AML-193 (cell line): ENCODE results near the gene PDLIM4.

ENCODE experiments used
- DNase-seq, 2 experiments: peaks; one replicate each; lab custom pipeline; 2025; lab: John Stamatoyannopoulos, UW

Gene PDLIM4

DNA sequence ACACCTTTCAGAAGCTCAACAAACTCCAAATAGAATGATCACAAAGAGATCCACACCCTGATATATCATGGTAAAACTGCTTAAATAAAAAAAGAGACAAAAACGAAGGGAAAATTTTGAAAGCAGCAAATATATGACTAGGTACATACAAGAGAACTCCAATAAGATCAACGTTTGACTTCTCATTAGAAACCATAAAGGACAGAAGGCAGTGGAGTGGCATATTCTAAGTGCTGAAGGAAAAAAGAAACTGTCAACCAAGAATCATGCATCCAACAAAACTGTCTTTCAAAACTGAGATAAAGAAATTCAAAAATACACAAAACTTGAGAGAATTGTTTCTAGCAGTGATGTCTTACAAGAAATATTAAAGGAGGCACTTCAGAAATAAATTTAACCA lies 47.9 kb downstream of the PDLIM4 start:
- no peak for DNase-seq

DNA sequence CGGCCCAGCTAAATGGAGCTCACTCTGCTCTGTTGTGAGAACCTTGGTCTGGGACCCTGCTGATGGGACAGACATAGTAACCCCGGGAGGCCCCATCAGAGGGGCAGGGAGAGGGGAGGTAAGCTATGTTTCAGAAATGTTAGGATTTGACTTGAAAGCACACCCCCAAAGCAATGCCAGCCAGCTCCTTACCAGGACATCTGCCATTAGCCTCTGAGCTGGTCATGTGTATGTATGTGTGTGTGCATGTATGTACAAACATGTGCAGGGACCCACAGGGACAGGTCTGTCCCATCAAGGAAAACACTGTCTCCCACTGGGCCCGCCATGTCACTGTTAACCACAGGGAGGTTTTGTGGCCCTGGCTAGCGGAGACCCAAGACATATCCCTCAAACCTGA lies 51.2 kb downstream of the PDLIM4 start:
- no peak for DNase-seq

DNA sequence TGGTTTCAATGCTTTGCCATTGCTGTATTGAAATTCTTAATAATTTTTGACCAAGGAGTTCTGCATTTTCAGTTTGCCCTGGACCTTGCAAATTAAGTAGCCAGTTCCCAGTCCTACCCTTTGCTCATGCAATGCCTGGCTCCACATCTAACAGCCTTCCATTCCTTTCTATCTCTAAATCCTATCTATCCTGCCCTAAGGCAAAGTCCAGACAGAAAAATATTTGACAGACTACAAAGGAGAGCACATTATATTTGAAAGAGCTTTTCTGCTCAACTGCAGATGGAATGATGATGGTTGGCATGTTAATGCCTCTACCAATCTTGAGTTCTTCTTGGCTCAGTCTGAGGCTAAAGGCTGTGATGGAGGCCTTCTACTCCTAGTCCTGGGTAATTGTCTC lies 52.2 kb downstream of the PDLIM4 start:
- DNase-seq, result no peak

DNA sequence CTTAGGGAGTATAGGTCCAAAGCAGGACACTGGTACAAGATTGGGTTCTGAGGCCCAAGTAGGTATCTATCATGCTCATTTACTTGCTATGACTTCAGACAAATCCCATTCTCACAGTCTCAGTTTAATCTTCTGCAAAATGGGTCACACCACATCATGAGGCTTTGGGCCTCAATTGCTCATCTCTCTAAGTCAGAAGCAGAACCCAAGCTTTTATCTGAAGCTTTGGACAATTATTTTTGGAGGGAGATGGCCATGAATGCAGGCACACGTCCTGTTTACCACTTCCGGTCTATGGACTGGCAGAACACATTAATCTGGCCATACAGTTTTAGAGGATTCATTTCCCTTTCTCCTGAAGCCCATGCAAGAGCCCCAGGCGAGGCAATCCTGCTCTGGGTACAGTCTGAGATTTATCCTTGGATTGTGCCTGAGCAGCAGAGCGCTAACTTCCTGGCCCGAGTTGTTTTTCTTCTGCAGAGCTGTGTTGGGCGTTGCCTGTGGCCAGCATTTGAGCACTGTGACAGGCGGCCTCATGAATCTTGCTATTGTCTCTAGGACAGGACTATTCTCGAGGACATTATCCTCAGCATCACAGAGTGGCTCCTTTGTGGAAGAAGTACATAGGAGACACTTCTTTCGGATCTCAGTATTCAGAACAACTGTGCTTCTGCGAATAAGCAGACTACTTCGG lies 52.8 kb downstream of the PDLIM4 start:
- no peak for DNase-seq

DNA sequence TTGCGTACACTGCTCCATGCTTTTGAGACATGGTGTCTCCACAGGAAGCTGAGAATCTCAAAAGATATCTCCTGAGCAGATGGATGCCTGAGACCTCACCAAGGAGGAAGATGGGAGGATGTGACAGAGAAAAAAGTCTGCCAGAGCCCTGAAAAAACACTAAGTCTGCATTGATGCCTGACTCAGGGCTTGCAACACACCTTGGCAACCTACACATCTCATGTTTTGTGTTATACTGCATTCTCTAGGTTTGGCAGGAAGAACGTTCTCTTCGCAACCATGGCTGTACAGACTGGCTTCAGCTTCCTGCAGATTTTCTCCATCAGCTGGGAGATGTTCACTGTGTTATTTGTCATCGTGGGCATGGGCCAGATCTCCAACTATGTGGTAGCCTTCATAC lies 55.9 kb downstream of the PDLIM4 start:
- DNase-seq, result no peak

DNA sequence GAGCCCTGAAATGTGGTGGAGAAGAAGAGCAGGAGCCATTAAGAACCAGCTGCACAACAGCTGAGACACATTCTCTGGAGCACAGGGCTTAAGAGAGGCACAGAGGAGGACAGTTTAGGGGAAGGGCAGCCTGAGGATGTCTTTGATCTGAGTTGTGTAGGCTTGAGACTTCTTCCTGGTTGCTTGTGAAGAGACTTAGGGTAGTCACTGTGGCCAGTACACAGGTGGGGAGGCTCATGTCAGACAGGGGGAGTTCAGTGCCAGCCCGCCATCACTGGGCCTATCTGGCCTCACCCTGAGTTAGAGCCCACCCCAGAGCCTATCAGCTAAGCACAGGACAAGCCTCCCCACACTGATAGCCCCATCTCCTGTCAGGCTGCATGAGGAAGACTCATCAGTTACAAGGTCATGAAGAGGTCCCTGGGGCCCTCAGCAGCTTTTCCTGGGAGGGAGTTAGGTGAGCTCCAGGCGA lies 56.5 kb downstream of the PDLIM4 start:
- DNase-seq, result no peak

DNA sequence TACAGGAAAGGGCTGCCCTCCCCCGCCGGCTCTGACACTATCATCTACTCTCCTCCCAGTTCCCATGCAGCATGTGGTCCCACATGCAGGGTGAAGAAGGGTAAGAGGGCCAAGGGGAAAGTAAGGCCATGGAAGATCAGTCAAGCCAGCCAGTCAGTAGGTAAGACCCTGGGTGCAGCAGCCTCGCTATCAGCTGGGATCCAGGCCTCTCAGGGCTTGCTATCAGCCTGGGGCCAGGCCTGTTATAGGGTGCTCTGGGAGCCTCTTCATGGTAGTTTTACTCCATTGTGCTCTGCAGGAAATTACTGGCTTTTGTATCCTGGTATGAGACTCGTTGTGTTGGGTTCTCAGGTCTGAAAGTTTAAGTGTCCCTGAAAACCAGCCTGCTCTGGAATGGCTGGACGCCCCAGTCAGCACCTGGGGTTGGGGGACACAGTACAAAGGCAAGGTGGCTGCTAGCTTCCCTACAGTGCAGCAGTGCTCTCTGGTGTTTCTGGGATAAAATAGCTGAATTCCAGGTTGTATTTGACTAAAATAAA lies 58.1 kb downstream of the PDLIM4 start:
- no peak for DNase-seq

DNA sequence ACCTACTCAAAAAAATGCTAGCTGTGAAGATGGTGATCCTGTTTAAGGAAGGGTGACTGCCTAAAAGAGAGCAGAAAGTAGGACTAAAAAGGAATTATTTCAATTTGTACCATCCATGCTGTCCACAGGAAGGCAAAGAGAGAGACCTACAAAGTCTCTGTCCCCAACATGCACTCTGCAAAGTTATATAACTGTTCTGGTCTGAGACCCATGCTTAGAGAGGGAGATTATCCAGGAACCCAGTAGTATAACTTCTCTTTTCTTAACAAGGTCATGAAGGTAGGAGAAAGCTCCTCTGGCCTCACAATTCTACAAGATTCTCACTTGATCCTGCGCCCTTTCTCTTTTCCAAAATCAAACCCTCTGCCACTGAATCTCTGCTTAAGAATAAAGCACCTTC lies 62.5 kb downstream of the PDLIM4 start:
- no peak for DNase-seq

DNA sequence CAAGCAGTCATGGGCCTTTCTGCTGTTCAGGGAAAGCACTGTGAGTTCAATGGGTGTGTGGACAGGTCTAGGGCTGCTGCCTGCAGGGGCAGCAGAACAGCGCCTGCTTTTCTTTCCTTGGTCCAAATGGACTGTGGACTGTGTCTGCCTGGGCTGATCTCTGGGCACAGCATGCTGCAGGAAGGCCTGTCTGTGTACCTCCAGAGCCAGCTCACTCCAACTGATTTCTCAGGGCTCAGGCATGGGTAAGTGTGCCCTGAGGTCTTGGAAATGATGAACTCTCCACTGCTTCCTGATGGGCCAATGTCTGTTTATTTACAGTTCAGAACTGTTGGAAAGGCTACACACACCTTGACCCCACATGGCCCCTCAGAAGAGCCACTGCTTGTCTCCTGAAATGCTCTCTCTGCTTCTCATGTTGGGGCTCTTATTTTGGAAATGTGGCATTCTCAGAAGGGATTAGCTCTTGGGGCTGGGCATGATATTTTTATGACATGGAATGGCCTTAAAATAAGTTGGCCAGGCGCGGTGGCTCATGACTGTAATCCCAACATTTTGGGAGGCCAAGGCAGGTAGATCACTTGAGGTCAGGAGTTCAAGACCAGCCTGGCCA lies 63.7 kb downstream of the PDLIM4 start:
- DNase-seq, result no peak

DNA sequence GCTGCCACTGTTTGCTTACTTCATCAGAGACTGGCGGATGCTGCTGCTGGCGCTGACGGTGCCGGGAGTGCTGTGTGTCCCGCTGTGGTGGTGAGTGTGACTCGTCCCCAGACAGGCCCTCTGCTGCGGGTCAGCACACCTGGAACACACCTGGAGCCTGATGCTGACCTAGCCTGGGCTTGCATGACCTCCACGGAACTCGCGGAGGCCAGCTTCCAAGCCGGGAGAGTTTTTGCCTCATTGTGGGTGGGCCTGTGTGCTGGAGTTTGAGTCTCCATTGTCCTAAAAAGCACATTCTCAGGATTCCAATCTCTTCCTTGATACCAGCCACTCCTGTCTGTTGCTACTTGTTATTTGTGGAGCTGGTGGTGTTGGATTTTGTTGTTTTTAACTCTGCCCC lies 64.8 kb downstream of the PDLIM4 start:
- no peak for DNase-seq
